K562 (cell line): ENCODE data around the gene C19orf44. TPM values are rescaled to one million over a fixed set of nuclear protein-coding genes. Genes with fewer than 3 reads are reported as not detected.

Experiments used
- EGR1 ChIP-seq: fragments of 450-650 bp; conservative IDR thresholded peaks from 2 replicates; pipeline ENCODE4 v1.6.1; 2017; ENCODE audit warnings: mild to moderate bottlenecking
- RNF2 ChIP-seq: sonication (generic); IDR thresholded peaks from 2 replicates; pipeline ENCODE4 v1.6.1; 2016
- SIX5 ChIP-seq, 2 experiments: IDR thresholded peaks; 2 replicates each; pipeline ENCODE4 v1.6.1; 2011; ENCODE audit warnings: low read length in 2 of 2, borderline replicate concordance in 1 of 2, low read depth in 1 of 2, mild to moderate bottlenecking in 1 of 2, moderate library complexity in 1 of 2; ENCODE audit not compliant: insufficient read depth in 1 of 2
- SRF ChIP-seq, 2 experiments: fragments of 250-450, 450-650 bp in 1 of 2; sonication (Bioruptor Pico) in 1 of 2; sonication (generic) in 1 of 2; formaldehyde crosslinking; IDR thresholded peaks; 2 replicates each; pipeline versions ENCODE4 v1.5.0 to v1.5.1; 2020 to 2022; ENCODE audit warnings: mild to moderate bottlenecking in 1 of 2, missing genetic modification reagents in 1 of 2
- TAF7 ChIP-seq: fragments of 450-650 bp; IDR thresholded peaks from 2 replicates; pipeline ENCODE4 v1.6.1; 2016; ENCODE audit warnings: missing genetic modification characterization, missing compliant biosample characterization
- TAF9B ChIP-seq: fragments of 450-650 bp; IDR thresholded peaks from 2 replicates; pipeline ENCODE4 v1.6.1; 2018; ENCODE audit warnings: mild to moderate bottlenecking; ENCODE audit not compliant: partially characterized antibody
- polyA plus RNA-seq, 8 experiments: library from polyadenylated mRNA; depleted of rRNA in 4 of 8; stranded (reverse) in 5 of 8; unstranded in 3 of 8; fragments of >200 nt; fragmentation: Nextera tagmentation in 2 of 8; fragmentation: Illumina TruSeq in 1 of 8; extraction: Ambion mirVana in 2 of 8; extraction: Trizol in 1 of 8; gene quantifications; 2 replicates each; pipeline versions ENCODE4 v1.2.1 to v1.2.3, GENCODE V29; 2011 to 2014; ENCODE audit warnings: inconsistent platforms in 1 of 8, missing spikeins in 1 of 8
- total RNA-seq, 7 experiments: library from RNA; depleted of rRNA in 6 of 7; stranded (reverse); fragments of >200 nt in 6 of 7; fragmentation: Illumina TruSeq in 2 of 7; extraction: Trizol in 2 of 7; gene quantifications; 2 replicates each; pipeline versions ENCODE4 v1.2.1 to v1.2.3, GENCODE V29; 2011 to 2021; ENCODE audit warnings: low replicate concordance in 1 of 7
- TF ChIP-seq, protein P1 (sequence below): fragments of 250-450 bp; sonication (Bioruptor Pico); IDR thresholded peaks from 2 replicates; pipeline ENCODE4 v1.5.0; 2022; ENCODE audit warnings: mild to moderate bottlenecking
- TF ChIP-seq, protein P2 (sequence below): sonication (generic); formaldehyde crosslinking; IDR thresholded peaks from 2 replicates; pipeline ENCODE4 v1.8.0; 2022; ENCODE audit warnings: mild to moderate bottlenecking, missing genetic modification reagents
- TF ChIP-seq, protein P3 (sequence below), 2 experiments: IDR thresholded peaks; 2 replicates each; pipeline ENCODE4 v1.6.1; 2011; ENCODE audit warnings: borderline replicate concordance in 1 of 2, control low read depth in 1 of 2, low read depth in 1 of 2, low read length in 1 of 2, mild to moderate bottlenecking in 1 of 2, mixed read lengths in 1 of 2, moderate library complexity in 1 of 2; ENCODE audit not compliant: insufficient read depth in 1 of 2, insufficient read length in 1 of 2, poor library complexity in 1 of 2, severe bottlenecking in 1 of 2; ENCODE audit errors: extremely low read depth in 1 of 2

Gene C19orf44
- total and polyA plus RNA-seq, 9 of the 15 experiments (the other 6 are each of a cell fraction or from before 2014, with no cell fraction given), result 0.41 to 7.7 (median 3.5) TPM

DNA sequence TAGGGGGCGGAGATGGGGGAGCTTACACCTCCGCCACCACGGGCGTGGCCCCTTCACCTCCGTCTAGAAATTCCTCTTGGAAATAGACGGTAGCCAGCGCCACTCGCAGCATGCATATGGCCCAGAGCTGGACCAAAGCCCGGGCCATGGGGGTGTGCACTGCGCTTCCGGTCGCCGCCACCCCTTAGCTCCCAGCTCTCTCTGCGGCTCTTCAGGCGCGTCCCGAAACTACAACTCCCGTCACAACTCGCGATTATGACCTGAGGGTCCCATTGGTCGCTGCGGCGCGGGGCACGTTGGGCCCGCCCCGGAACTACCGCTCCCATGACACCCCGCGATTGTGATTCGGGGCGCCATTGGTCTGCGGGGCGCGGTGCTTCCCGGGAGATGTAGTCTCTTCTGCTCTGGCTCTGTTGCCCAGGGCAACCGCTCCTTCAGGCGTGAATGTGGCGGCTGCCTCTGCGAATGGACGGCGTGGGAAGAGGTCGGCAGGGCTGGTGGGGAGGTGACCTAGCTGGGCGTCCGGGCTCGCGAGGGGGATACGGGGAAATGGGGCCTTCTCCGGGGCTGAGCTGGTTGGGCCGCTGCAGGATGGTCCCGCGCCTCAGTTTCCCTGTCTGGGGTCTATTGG lies at the start of gene C19orf44, which contains the start of gene CALR3 (continued):
- TF ChIP-seq, protein P1, sequence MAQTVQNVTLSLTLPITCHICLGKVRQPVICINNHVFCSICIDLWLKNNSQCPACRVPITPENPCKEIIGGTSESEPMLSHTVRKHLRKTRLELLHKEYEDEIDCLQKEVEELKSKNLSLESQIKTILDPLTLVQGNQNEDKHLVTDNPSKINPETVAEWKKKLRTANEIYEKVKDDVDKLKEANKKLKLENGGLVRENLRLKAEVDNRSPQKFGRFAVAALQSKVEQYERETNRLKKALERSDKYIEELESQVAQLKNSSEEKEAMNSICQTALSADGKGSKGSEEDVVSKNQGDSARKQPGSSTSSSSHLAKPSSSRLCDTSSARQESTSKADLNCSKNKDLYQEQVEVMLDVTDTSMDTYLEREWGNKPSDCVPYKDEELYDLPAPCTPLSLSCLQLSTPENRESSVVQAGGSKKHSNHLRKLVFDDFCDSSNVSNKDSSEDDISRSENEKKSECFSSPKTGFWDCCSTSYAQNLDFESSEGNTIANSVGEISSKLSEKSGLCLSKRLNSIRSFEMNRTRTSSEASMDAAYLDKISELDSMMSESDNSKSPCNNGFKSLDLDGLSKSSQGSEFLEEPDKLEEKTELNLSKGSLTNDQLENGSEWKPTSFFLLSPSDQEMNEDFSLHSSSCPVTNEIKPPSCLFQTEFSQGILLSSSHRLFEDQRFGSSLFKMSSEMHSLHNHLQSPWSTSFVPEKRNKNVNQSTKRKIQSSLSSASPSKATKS (CRISPR knock-in tag), result no peak
- TF ChIP-seq, protein P2, sequence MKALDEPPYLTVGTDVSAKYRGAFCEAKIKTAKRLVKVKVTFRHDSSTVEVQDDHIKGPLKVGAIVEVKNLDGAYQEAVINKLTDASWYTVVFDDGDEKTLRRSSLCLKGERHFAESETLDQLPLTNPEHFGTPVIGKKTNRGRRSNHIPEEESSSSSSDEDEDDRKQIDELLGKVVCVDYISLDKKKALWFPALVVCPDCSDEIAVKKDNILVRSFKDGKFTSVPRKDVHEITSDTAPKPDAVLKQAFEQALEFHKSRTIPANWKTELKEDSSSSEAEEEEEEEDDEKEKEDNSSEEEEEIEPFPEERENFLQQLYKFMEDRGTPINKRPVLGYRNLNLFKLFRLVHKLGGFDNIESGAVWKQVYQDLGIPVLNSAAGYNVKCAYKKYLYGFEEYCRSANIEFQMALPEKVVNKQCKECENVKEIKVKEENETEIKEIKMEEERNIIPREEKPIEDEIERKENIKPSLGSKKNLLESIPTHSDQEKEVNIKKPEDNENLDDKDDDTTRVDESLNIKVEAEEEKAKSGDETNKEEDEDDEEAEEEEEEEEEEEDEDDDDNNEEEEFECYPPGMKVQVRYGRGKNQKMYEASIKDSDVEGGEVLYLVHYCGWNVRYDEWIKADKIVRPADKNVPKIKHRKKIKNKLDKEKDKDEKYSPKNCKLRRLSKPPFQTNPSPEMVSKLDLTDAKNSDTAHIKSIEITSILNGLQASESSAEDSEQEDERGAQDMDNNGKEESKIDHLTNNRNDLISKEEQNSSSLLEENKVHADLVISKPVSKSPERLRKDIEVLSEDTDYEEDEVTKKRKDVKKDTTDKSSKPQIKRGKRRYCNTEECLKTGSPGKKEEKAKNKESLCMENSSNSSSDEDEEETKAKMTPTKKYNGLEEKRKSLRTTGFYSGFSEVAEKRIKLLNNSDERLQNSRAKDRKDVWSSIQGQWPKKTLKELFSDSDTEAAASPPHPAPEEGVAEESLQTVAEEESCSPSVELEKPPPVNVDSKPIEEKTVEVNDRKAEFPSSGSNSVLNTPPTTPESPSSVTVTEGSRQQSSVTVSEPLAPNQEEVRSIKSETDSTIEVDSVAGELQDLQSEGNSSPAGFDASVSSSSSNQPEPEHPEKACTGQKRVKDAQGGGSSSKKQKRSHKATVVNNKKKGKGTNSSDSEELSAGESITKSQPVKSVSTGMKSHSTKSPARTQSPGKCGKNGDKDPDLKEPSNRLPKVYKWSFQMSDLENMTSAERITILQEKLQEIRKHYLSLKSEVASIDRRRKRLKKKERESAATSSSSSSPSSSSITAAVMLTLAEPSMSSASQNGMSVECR (CRISPR knock-in tag), result peak; percentile 62
- TF ChIP-seq TAF9B, result peak; percentile 39
- TF ChIP-seq, protein P3, sequence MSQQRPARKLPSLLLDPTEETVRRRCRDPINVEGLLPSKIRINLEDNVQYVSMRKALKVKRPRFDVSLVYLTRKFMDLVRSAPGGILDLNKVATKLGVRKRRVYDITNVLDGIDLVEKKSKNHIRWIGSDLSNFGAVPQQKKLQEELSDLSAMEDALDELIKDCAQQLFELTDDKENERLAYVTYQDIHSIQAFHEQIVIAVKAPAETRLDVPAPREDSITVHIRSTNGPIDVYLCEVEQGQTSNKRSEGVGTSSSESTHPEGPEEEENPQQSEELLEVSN (IDR thresholded peaks at IDR 0.05; ENCODE audit: borderline replicate concordance in 1 of 2, extremely low read depth in 1 of 2, insufficient read depth in 1 of 2, insufficient read length in 1 of 2, low read depth in 1 of 2, low read length in 1 of 2, poor library complexity in 1 of 2, severe bottlenecking in 1 of 2), result peak; percentile 45 to 75
- peak; percentile 96 to 97 for TF ChIP-seq SIX5 (IDR thresholded peaks at IDR 0.05; ENCODE audit: borderline replicate concordance in 1 of 2, insufficient read depth in 1 of 2, low read depth in 1 of 2, low read length in 2 of 2)
- TF ChIP-seq RNF2, result 0 out of 2 replicates have a peak, but pooled peaks have one; percentile 34
- no peak for TF ChIP-seq TAF7 (tag)
- peak in 1 of 2 experiments; percentile 57; a peak in 1 of 4 replicates for TF ChIP-seq SRF (CRISPR knock-in tag; IDR thresholded peaks at IDR 0.05)
- no peak; the same call in none of the 2 replicates for TF ChIP-seq EGR1
